GM18873 (cell line): Measurements from ENCODE around the gene COL18A1.
"Not testable (repeated sequence)": the region's sequence is repeated elsewhere in the genome, so short reads cannot be mapped to it uniquely, and the experiment has no call there.

ENCODE experiments used
- ATAC-seq: cut with Tn5 transposase; IDR thresholded peaks from one replicate; pipeline ENCODE4 v1.9.1; 2021; ENCODE audit warnings: mild to moderate bottlenecking, moderate library complexity, moderate number of reproducible peaks; ENCODE audit not compliant: unreplicated experiment, low FRiP score

The COL18A1 gene

GRCh38 chr21:45497846-45498645 lies 93.1 kb downstream of the COL18A1 start:
- no peak for ATAC-seq

- no peak for ATAC-seq
Observed at GRCh38 chr21:45498646-45499000, 93.7 kb downstream of the COL18A1 start.

GRCh38 chr21:45499201-45499750 lies 94.3 kb downstream of the COL18A1 start:
- ATAC-seq: no peak

- ATAC-seq: no peak
Observed at GRCh38 chr21:45499970-45500577, 95.1 kb downstream of the COL18A1 start.

GRCh38 chr21:45501081-45502005 lies 96.4 kb downstream of the COL18A1 start:
- not testable (repeated sequence) for ATAC-seq

GRCh38 chr21:45502006-45502345 lies 97.0 kb downstream of the COL18A1 start:
- no peak for ATAC-seq

- ATAC-seq: no peak
Observed at GRCh38 chr21:45502600-45502999, 97.6 kb downstream of the COL18A1 start.

GRCh38 chr21:45503226-45503625 lies 98.3 kb downstream of the COL18A1 start:
- not testable (repeated sequence) for ATAC-seq

GRCh38 chr21:45504021-45504515 lies 99.1 kb downstream of the COL18A1 start:
- no peak for ATAC-seq

GRCh38 chr21:45504516-45505415 lies 99.8 kb downstream of the COL18A1 start:
- no peak for ATAC-seq

- ATAC-seq: no peak
Observed at GRCh38 chr21:45505416-45506021, 100.6 kb downstream of the COL18A1 start.

- no peak for ATAC-seq
Observed at GRCh38 chr21:45506241-45506817, 101.4 kb downstream of the COL18A1 start.

GRCh38 chr21:45506836-45507522 lies 102.0 kb downstream of the COL18A1 start:
- no peak for ATAC-seq

- ATAC-seq: no peak
Observed at GRCh38 chr21:45507523-45507875, 102.5 kb downstream of the COL18A1 start.

GRCh38 chr21:45507888-45508508 lies 103.0 kb downstream of the COL18A1 start:
- no peak for ATAC-seq

GRCh38 chr21:45508607-45509565 lies 103.9 kb downstream of the COL18A1 start:
- no peak for ATAC-seq
